Measurements from ENCODE around the gene OPCML. TPM values are rescaled to one million over a fixed set of nuclear protein-coding genes. Genes with fewer than 3 reads are reported as not detected.

Gene OPCML
- total RNA-seq, 1 donor from 2014 or later, result not detected

GRCh38 chr11:132587716-132588115, 944.6 kb downstream of the OPCML start:
- no peak for DNase-seq

DNA sequence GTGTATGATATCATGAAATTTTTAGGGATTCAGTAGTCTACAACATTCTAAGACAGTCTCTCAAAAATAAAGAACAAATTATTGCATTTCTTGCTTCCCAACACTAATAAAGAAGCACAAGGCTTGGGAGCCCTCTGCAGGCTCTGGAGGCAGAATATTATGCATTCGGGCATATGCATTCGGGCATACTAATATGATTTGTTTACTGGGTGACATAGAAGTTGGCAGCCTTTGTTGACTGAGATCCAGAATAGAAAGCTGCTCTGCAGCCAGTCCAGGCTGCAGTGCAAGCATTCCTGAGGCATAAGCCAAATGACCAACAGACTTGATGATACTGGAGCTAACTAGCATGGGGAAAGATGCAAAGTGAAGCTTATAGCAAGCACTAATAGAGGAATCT, 945.5 kb downstream of the OPCML start:
- no peak for DNase-seq

- no peak for DNase-seq
Measured at GRCh38 chr11:132579634-132580327, 952.5 kb downstream of the OPCML start.

GRCh38 chr11:132579136-132579535, 953.2 kb downstream of the OPCML start:
- DNase-seq, result no peak

DNA sequence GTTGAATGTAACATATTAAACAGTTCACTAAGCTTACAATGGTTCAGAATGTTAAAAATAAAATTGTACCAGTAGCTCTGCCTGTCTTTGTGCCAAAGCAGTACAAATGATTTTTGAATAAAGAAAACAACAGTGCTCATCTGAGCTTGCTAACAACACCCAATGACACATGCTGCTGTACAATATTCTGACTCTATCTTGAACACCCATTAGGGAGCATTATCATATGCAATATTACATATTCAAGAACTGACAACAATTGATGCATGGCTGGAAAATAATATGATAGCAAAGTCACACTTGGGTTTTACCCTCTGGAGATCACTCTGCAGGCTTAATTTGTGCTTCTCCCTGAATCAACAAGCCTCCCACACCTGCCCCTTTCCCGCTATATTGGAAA, 953.7 kb downstream of the OPCML start:
- no peak for DNase-seq

GRCh38 chr11:132576706-132577105, 955.6 kb downstream of the OPCML start:
- no peak for DNase-seq

- no peak for DNase-seq
Measured at GRCh38 chr11:132564091-132564885, 968.0 kb downstream of the OPCML start.

DNA sequence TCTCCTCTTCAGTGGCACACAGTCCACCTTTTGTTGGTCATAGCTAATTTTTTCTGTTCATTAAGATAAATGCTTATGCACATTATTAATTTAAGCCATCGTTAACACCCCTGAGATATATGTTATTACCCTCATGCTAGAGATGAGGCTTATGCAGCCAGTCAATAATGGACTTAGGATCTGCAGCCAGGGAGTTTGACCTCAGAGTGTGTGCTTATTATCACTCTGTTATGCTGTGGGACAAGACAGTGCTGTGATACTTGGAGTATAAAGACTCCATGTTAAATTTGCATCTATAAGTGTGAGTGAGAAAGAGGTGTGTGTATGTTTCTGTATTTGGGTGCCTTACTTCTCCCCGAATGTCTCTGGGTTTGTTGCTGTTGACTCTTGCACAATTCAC, 969.3 kb downstream of the OPCML start:
- no peak for DNase-seq

DNA sequence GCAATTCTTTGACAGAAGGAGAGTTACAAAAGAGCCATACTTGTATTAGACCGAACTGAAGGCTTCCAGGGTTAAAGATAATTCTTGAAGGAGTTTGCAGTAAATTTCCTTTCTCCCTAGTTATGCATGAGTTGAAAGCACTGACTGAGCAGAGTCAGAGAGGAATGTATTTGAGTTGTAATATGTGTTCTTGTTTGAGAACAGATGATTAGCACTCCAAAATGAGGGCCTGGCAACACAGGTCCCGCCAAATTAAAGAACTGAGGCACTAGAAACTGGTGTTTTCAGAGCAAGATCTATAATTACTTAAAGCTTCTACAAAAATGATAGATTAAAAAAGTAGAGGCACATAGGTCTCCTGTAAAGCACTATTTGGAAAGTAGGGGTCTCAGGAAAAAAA, 970.4 kb downstream of the OPCML start:
- DNase-seq, result no peak

- no peak for DNase-seq
Measured at GRCh38 chr11:132559331-132560036, 972.8 kb downstream of the OPCML start.

DNA sequence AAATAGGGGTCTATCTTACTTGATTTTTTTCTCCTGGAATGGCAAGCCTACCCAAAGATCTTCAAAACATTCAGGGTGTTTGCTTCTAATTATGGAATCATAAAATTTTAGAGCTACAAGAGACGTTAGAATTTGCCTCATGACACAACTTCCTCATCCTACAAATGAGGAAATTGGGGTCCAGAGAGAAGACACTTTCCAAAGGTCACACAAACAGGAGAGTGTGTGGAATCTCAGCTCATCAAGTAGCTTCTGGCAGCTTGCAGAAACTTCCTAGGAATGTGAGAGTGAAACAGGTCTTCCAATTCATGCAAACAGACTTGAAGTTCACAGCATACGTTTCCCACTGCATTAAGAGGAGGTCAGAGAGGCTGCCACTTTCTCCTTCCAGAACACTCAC, 976.0 kb downstream of the OPCML start:
- no peak for DNase-seq

GRCh38 chr11:132555617-132556016, 976.7 kb downstream of the OPCML start:
- DNase-seq, result no peak

GRCh38 chr11:132551016-132551415, 981.3 kb downstream of the OPCML start:
- no peak for DNase-seq

- DNase-seq, result no peak
Measured at GRCh38 chr11:132549561-132549960, 982.7 kb downstream of the OPCML start.

DNA sequence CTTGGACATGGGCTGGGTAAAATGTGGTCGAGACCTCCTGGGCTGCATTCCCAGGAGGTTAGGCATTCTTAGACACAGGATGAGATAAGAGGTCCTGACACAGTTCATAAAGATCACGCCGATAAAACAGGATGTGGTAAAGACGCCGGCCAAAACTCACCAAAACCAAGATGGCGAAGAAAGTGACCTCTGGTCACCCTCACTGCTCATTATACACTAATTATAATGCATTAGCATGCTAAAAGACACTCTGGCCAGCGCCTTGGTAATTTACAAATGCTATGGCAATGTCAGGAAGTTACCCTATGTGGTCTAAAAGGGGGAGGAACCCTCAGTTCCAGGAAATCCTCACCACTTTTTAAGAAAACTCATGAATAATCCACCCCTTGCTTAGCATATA, 983.3 kb downstream of the OPCML start:
- no peak for DNase-seq

DNA sequence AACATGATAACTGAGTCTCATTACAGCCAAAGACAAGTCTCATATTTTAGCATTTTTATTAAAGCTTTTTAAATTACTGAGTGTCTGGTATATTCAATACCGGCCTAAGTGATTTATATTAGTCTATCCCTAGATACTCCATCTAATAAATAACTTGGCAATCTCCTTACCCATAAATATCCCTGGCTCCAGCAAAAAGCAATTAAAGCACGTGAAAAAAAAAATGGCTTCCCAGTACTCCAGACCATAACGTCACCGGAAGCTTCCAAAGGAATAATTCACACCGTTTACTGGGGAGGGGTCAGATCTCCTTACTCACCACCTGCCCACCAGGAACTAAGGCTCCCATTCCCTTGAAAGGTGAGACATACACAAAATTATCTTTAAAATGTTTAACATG, 988.3 kb downstream of the OPCML start:
- no peak for DNase-seq

GRCh38 chr11:132541794-132542193, 990.5 kb downstream of the OPCML start:
- no peak for DNase-seq

DNA sequence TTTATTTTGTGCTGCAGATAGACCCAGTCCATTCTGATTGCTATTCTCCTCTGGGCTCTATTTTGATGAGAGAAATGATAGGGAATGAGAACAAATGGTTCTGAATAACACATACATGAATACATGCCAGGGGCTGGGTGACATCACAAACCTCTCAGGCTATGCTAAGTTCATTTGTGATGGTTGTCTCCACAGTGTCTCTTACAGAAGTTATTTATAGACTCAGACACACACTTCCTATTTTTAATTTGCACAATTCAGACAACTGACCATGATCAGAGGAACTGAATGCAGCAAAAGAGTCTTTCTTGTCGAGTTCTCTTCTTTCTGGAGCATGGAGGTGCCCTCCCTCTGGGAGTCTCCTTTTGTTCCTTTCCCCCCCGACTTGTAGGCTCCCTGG, 991.7 kb downstream of the OPCML start:
- no peak for DNase-seq

DNA sequence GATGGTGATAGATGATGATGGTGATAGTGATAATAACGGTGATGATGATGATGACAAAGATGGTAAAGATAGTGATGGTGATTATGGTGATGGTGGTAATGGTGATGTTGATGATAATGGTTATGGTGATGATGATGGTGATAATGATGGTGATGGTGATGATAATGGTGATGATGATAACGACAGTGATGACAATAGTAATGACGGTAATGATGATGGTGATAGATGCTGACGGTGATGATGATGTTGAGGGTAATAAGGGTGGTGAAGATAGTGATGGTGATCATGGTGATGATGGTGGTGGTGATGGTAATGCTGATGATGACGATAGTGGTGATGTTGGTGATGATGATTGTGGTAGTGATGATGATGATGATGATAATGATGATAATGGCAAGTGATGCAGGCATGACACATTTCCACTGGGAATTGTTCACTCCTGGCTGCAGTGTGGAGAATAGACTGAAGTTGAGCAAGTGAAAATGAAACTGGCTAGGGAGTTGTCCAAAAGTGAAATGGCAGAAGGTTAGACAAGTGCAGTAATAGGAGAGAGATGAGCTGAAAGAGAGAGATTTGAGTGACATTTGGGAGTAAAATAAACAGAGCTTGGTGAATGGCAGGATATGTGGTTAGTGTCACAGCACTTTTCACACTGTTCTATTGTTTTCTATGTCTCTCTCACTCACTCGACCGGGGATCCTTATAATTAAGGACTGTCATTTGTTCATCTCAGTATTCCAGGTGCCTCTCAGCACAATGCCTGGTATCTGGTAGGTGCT, 992.5 kb downstream of the OPCML start:
- no peak for DNase-seq

GRCh38 chr11:132538642-132539041, 993.7 kb downstream of the OPCML start:
- no peak for DNase-seq

GRCh38 chr11:132535830-132536229, 996.5 kb downstream of the OPCML start:
- DNase-seq, result no peak

GRCh38 chr11:132531921-132532320, 1000.4 kb downstream of the OPCML start:
- no peak for DNase-seq

GRCh38 chr11:132528181-132528580, 1004.1 kb downstream of the OPCML start:
- no peak for DNase-seq
